ENCODE results near the gene RTN3.

DNA sequence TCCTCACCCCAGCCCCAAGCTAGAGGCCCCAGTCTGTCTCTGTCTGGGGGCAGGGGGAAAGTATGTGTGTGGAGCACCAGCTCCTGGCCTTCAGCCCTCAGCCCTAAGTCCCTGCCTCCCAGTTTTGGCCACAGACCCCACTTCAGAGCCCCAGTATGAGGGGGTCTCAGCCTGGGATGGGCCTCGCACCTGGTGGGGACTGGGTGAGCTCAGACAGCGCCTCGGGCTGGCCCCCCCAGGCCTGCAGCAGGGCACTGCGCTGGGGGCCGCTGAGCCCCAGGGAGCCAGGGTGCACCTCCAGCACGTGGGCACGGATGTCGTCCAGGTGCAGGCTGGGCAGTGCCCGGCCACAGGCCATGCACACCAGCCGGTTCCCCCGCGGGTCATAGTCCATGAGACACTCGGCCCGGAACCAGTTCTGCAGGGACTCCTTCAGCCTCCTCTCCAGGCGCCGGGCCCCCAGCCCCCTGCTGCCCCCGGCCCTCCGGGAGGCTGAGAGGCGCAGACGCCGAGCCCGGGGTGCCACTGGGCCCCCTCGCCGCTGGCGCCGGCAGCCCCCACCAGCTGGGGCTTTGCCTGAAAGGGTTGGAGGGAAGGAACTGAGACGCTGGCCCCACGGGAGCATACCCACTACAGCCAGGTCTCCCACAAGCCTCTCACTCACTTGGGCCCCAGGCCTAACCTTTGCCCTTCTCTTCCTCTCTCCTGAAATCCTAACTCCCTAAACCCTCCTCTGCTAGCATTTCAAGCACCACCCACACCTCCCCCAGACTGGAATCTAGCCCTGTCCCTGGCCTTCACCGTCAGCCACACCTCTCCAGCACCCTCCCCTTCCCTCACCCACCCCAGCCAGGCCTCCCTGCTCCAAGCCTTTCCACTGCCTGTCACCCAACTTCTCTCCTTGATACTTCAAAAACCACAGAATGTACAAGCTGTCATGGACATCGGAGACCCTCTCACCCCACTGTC lies 83.7 kb downstream of the RTN3 start:
- TF ChIP-seq TAF1 (IDR thresholded peaks at IDR 0.05; ENCODE audit: borderline replicate concordance, low read depth, low read length) (no peak), POLR2AphosphoS5 (IDR thresholded peaks at IDR 0.05; ENCODE audit: low read depth, low read length) (no peak), POLR2A (IDR thresholded peaks at IDR 0.05; ENCODE audit: low read depth, low read length) (no peak)

Measured in GM12892 (cell line).